Jurkat, Clone E6-1 (cell line): ENCODE results near the gene SLC7A5.
"Not testable (repeated sequence)": the region's sequence is repeated elsewhere in the genome, so short reads cannot be mapped to it uniquely, and the experiment has no call there.

Experiments
- DNase-seq: peaks from one replicate; pipeline ENCODE4 v3.0.0-alpha.2; 2011; ENCODE audit warnings: low read depth, low spot score
- H3K4me3 ChIP-seq: 2 replicates; pipeline ENCODE4 v1.5.1; 2011; ENCODE audit warnings: mild to moderate bottlenecking, low read length, control low read depth, moderate library complexity

SLC7A5 gene

GRCh38 chr16:87837627-87838289 is 31.5 kb downstream of the SLC7A5 start:
- no peak for DNase-seq
- H3K4me3 ChIP-seq, result no peak overlapping the region

GRCh38 chr16:87836844-87837581 is 32.3 kb downstream of the SLC7A5 start:
- no peak overlapping the region for H3K4me3 ChIP-seq
- no peak for DNase-seq

- no peak for DNase-seq
- no peak overlapping the region for H3K4me3 ChIP-seq
Observed at GRCh38 chr16:87836346-87836843, 32.9 kb downstream of the SLC7A5 start.

- H3K4me3 ChIP-seq, result no peak overlapping the region
- no peak for DNase-seq
Observed at GRCh38 chr16:87835882-87836331, 33.4 kb downstream of the SLC7A5 start.

- DNase-seq, result no peak
- H3K4me3 ChIP-seq, result no peak overlapping the region
Observed at GRCh38 chr16:87834668-87835473, 34.4 kb downstream of the SLC7A5 start.

GRCh38 chr16:87834005-87834667 is 35.2 kb downstream of the SLC7A5 start:
- DNase-seq, result no peak
- no peak overlapping the region for H3K4me3 ChIP-seq

- H3K4me3 ChIP-seq, result no peak overlapping the region
- DNase-seq, result no peak
Observed at GRCh38 chr16:87833548-87833947, 35.8 kb downstream of the SLC7A5 start.

GRCh38 chr16:87832741-87833502 is 36.4 kb downstream of the SLC7A5 start:
- no peak for DNase-seq
- no peak overlapping the region for H3K4me3 ChIP-seq

- no peak overlapping the region for H3K4me3 ChIP-seq
- DNase-seq, result no peak
Observed at GRCh38 chr16:87832137-87832527, 37.2 kb downstream of the SLC7A5 start.

GRCh38 chr16:87831421-87832136 is 37.7 kb downstream of the SLC7A5 start:
- H3K4me3 ChIP-seq, result no peak overlapping the region
- DNase-seq, result no peak

- DNase-seq, result no peak
- H3K4me3 ChIP-seq, result no peak overlapping the region
Observed at GRCh38 chr16:87830673-87831420, 38.5 kb downstream of the SLC7A5 start.

- no peak overlapping the region for H3K4me3 ChIP-seq
- no peak for DNase-seq
Observed at GRCh38 chr16:87829988-87830672, 39.2 kb downstream of the SLC7A5 start.

GRCh38 chr16:87829622-87829980 is 39.7 kb downstream of the SLC7A5 start:
- DNase-seq, result no peak
- H3K4me3 ChIP-seq, result no peak overlapping the region

- DNase-seq, result no peak
- no peak overlapping the region for H3K4me3 ChIP-seq
Observed at GRCh38 chr16:87828907-87829621, 40.2 kb downstream of the SLC7A5 start.

GRCh38 chr16:87828071-87828906 is 41.0 kb downstream of the SLC7A5 start:
- no peak for DNase-seq

GRCh38 chr16:87827588-87827915 is 41.8 kb downstream of the SLC7A5 start:
- not testable (repeated sequence) for DNase-seq, H3K4me3 ChIP-seq

More at GRCh38 chr16:87828071-87828906, 41.0 kb downstream of the SLC7A5 start:
- H3K4me3 ChIP-seq, result no peak overlapping the region
